Gastrocnemius medialis (tissue), 4 donors: ENCODE measurements around the gene MRPL48.

Experiments
- CTCF ChIP-seq, 5 experiments: fragments of 450-650 bp in 3 of 5; fragments of 200-600 bp in 2 of 5; sonication (generic) in 2 of 5; IDR thresholded peaks in 4 of 5; conservative IDR thresholded peaks in 1 of 5; 1 replicate in 4 of 5; 2 replicates in 1 of 5; pipeline ENCODE4 v1.5.1; 2016 to 2019; ENCODE audit warnings: antibody characterized with exemption in 5 of 5, mild to moderate bottlenecking in 3 of 5, moderate library complexity in 3 of 5
- POLR2A ChIP-seq, 2 donors: fragments of 450-650 bp; IDR thresholded peaks; one replicate each; pipeline ENCODE4 v1.6.1; 2017; ENCODE audit warnings: antibody characterized with exemption in 2 of 2, mild to moderate bottlenecking in 2 of 2, moderate library complexity in 2 of 2

GRCh38 chr11:73878771-73879170 lies 91.1 kb downstream of the MRPL48 start:
- TF ChIP-seq POLR2A (IDR thresholded peaks at IDR 0.05), result no peak
- TF ChIP-seq CTCF (IDR thresholded peaks at IDR 0.05 in 4 of 5, conservative IDR thresholded peaks at IDR 0.05 in 1 of 5), result no peak
